Liver (tissue), 9 donors: ENCODE measurements around the gene AKR1B1. TPM values are rescaled to one million over a fixed set of nuclear protein-coding genes. Genes with fewer than 3 reads are reported as not detected.

Experiments
- DNase-seq: peaks from one replicate; pipeline ENCODE4 v3.0.0-alpha.2; 2017; ENCODE audit warnings: low spot score
- H3K27ac ChIP-seq, 2 donors: one replicate each; pipeline ENCODE4 v1.7.0; 2013; ENCODE audit warnings: inconsistent platforms in 2 of 2, low read length in 2 of 2, control low read depth in 1 of 2, low read depth in 1 of 2, mild to moderate bottlenecking in 1 of 2
- H3K27me3 ChIP-seq, 4 donors: one replicate each; pipeline versions ENCODE4 v1.6.1 to v1.7.0; 2013; ENCODE audit warnings: low read length in 3 of 4, inconsistent platforms in 1 of 4, mild to moderate bottlenecking in 1 of 4, moderate library complexity in 1 of 4; ENCODE audit not compliant: control insufficient read depth in 4 of 4, insufficient read depth in 4 of 4
- H3K36me3 ChIP-seq, 4 donors: one replicate each; pipeline versions ENCODE4 v1.6.1 to v1.7.0; 2013; ENCODE audit warnings: low read length in 3 of 4, mild to moderate bottlenecking in 3 of 4, low read depth in 1 of 4, moderate library complexity in 1 of 4; ENCODE audit not compliant: control insufficient read depth in 4 of 4, insufficient read depth in 3 of 4
- H3K4me1 ChIP-seq, 4 donors: one replicate each; pipeline versions ENCODE4 v1.6.1 to v1.7.0; 2013; ENCODE audit warnings: low read length in 3 of 4, mild to moderate bottlenecking in 3 of 4, moderate library complexity in 1 of 4; ENCODE audit not compliant: control insufficient read depth in 4 of 4, insufficient read depth in 4 of 4
- H3K4me3 ChIP-seq, 3 donors: one replicate each; pipeline versions ENCODE4 v1.6.1 to v1.7.0; 2013; ENCODE audit warnings: low read length in 3 of 3, control low read depth in 1 of 3, low read depth in 1 of 3, mild to moderate bottlenecking in 1 of 3
- H3K9ac ChIP-seq, 2 donors: one replicate each; pipeline ENCODE4 v1.7.0; 2013; ENCODE audit warnings: low read length in 2 of 2, mild to moderate bottlenecking in 2 of 2, moderate library complexity in 2 of 2, control low read depth in 1 of 2, low read depth in 1 of 2
- H3K9me3 ChIP-seq, 4 donors: one replicate each; pipeline versions ENCODE4 v1.6.1 to v1.7.0; 2013; ENCODE audit warnings: low read length in 3 of 4; ENCODE audit not compliant: control insufficient read depth in 4 of 4
- ATF3 ChIP-seq: IDR thresholded peaks from 2 replicates; pipeline ENCODE4 v1.6.1; 2016; ENCODE audit warnings: antibody characterized with exemption
- CTCF ChIP-seq: fragments of 150-350 bp; IDR thresholded peaks from 2 replicates; pipeline ENCODE4 v1.5.1; 2017; ENCODE audit warnings: improper control_type of control experiment, low read depth, low read length; ENCODE audit not compliant: missing input control
- EGR1 ChIP-seq, 2 donors: IDR thresholded peaks; 2 replicates each; pipeline ENCODE4 v1.6.1; 2016 to 2018; ENCODE audit warnings: antibody characterized with exemption in 2 of 2, low read depth in 2 of 2
- FOXA1 ChIP-seq: IDR thresholded peaks from 2 replicates; pipeline ENCODE4 v1.6.1; 2016; ENCODE audit warnings: antibody characterized with exemption
- FOXA2 ChIP-seq: IDR thresholded peaks from 2 replicates; pipeline ENCODE4 v1.6.1; 2016; ENCODE audit warnings: antibody characterized with exemption
- GABPA ChIP-seq, 2 donors: IDR thresholded peaks in 1 of 2; conservative IDR thresholded peaks in 1 of 2; 2 replicates each; pipeline ENCODE4 v1.6.1; 2016; ENCODE audit warnings: antibody characterized with exemption in 2 of 2, mild to moderate bottlenecking in 1 of 2, moderate library complexity in 1 of 2
- HNF4A ChIP-seq, 2 donors: conservative IDR thresholded peaks; 2 replicates each; pipeline ENCODE4 v1.6.1; 2016; ENCODE audit warnings: antibody characterized with exemption in 2 of 2, mild to moderate bottlenecking in 2 of 2
- HNF4G ChIP-seq: IDR thresholded peaks from 2 replicates; pipeline ENCODE4 v1.6.1; 2016; ENCODE audit warnings: antibody characterized with exemption
- MAX ChIP-seq: IDR thresholded peaks from 2 replicates; pipeline ENCODE4 v1.6.1; 2016; ENCODE audit warnings: antibody characterized with exemption
- NR2F2 ChIP-seq: IDR thresholded peaks from 2 replicates; pipeline ENCODE4 v1.6.1; 2016; ENCODE audit warnings: antibody characterized with exemption
- RAD21 ChIP-seq, 2 donors: IDR thresholded peaks; 2 replicates each; pipeline ENCODE4 v1.6.1; 2016; ENCODE audit warnings: antibody characterized with exemption in 2 of 2, mild to moderate bottlenecking in 2 of 2
- REST ChIP-seq: IDR thresholded peaks from 2 replicates; pipeline ENCODE4 v1.6.1; 2016; ENCODE audit warnings: antibody characterized with exemption, mild to moderate bottlenecking
- RXRA ChIP-seq, 2 donors: IDR thresholded peaks; 2 replicates each; pipeline ENCODE4 v1.6.1; 2017 to 2018; ENCODE audit warnings: antibody characterized with exemption in 2 of 2, mild to moderate bottlenecking in 1 of 2
- SP1 ChIP-seq: IDR thresholded peaks from 2 replicates; pipeline ENCODE4 v1.6.1; 2018; ENCODE audit warnings: antibody characterized with exemption, mild to moderate bottlenecking
- TAF1 ChIP-seq: conservative IDR thresholded peaks from 2 replicates; pipeline ENCODE4 v1.6.1; 2016; ENCODE audit warnings: antibody characterized with exemption, mild to moderate bottlenecking
- WGBS: extraction: QIAGEN DNeasy Blood & Tissue Kit; methylation state at CpG from one replicate; pipeline ENCODE4 v1.1.7; 2013; 5-methylcytosine and 5-hydroxymethylcytosine counted together
- polyA plus RNA-seq, 2 donors: library from polyadenylated mRNA; stranded (reverse) in 1 of 2; unstranded in 1 of 2; fragments of 200-250 nt in 1 of 2; fragments of >200 nt in 1 of 2; fragmentation: Nextera tagmentation in 1 of 2; extraction: Ambion mirVana in 1 of 2; gene quantifications; one replicate each; pipeline versions ENCODE4 v1.2.1 to v1.2.3, GENCODE V29; 2013 to 2015
- total RNA-seq, 2 donors: library from RNA; depleted of rRNA; stranded (reverse); fragments of >200 nt; gene quantifications; one replicate each; pipeline ENCODE4 v1.2.3, GENCODE V29; 2014
- donor health status: healthy.
- donor health status: healthy.
- donor health status: healthy.
- donor health status: healthy.
- donor health status: healthy.

AKR1B1 gene
- total and polyA plus RNA-seq, 4 donors = 10.8 to 12.6 (median 11.6) TPM

GRCh38 chr7:134504660-134505164 is 45.8 kb upstream of the AKR1B1 start (continued):
- no peak for TF ChIP-seq CTCF
- no peak for TF ChIP-seq RAD21 (IDR thresholded peaks at IDR 0.05)
- TF ChIP-seq HNF4G = no peak
- TF ChIP-seq FOXA1 = no peak
- TF ChIP-seq RXRA (IDR thresholded peaks at IDR 0.05) = no peak

- no peak for DNase-seq
- Histone ChIP-seq H3K27ac (no peak overlapping the region), H3K36me3 (no peaks in the 10 kb centered on the region), H3K4me3 (no peak overlapping the region), H3K9ac (no peak overlapping the region), H3K9me3 (no peaks in the 10 kb centered on the region), H3K27me3 (peaks cover 0 to 7% (median 0%) of the 10 kb centered on the region in 4 donors), H3K4me1 (no peaks in the 10 kb centered on the region)
- WGBS = 67% methylated on average over 3 of the region's 3 CpGs
- TF ChIP-seq FOXA2 (no peak), NR2F2 (no peak), REST (no peak)
Measured at GRCh38 chr7:134502463-134503371, 43.8 kb upstream of the AKR1B1 start.

GRCh38 chr7:134500982-134501381 is 42.1 kb upstream of the AKR1B1 start:
- no peak for DNase-seq
- TF ChIP-seq ATF3 (no peak), REST (no peak), TAF1 (no peak), HNF4A (conservative IDR thresholded peaks at IDR 0.05) (no peak), EGR1 (IDR thresholded peaks at IDR 0.05; ENCODE audit: low read depth in 2 of 2) (no peak), CTCF (no peak), GABPA (IDR thresholded peaks at IDR 0.05 in 1 of 2, conservative IDR thresholded peaks at IDR 0.05 in 1 of 2) (no peak), MAX (no peak), HNF4G (no peak), SP1 (no peak)
- H3K9me3 ChIP-seq = no peaks in the 10 kb centered on the region
- H3K9ac ChIP-seq = no peak overlapping the region
- WGBS = 63% methylated on average over 5 of the region's 5 CpGs
- H3K27me3 ChIP-seq = peaks cover 0 to 7% (median 0%) of the 10 kb centered on the region in 4 donors
- H3K27ac ChIP-seq = no peak overlapping the region
- no peaks in the 10 kb centered on the region for H3K36me3 ChIP-seq
- no peaks in the 10 kb centered on the region for H3K4me1 ChIP-seq
- no peak overlapping the region for H3K4me3 ChIP-seq
